HG03520 (cell line): ENCODE measurements around the gene TMEM9.
A peak's percentile ranks its signal among the peaks of the same experiment; 100 is the strongest.

Experiments
- ATAC-seq: cut with Tn5 transposase; IDR thresholded peaks from one replicate; pipeline ENCODE4 v1.9.1; 2021; ENCODE audit warnings: mild to moderate bottlenecking, moderate library complexity; ENCODE audit not compliant: unreplicated experiment

The TMEM9 gene

GRCh38 chr1:201128476-201128875, 25.8 kb downstream of the TMEM9 start:
- no peak for ATAC-seq

- ATAC-seq, result no peak
Measured at GRCh38 chr1:201127755-201128455, 26.4 kb downstream of the TMEM9 start.

- ATAC-seq, result no peak
Measured at GRCh38 chr1:201126832-201127754, 27.2 kb downstream of the TMEM9 start, which contains the start of gene ASCL5. Gene ASCL5, minus strand, starts transcription at chr1:201127184. Its CDS starts 11,812 bp downstream, at chr1:201115372.

GRCh38 chr1:201126463-201126831, 27.8 kb downstream of the TMEM9 start:
- no peak for ATAC-seq

- no peak for ATAC-seq
Measured at GRCh38 chr1:201125800-201126199, 28.5 kb downstream of the TMEM9 start.

GRCh38 chr1:201125019-201125418, 29.3 kb downstream of the TMEM9 start:
- ATAC-seq, result no peak

- no peak for ATAC-seq
Measured at GRCh38 chr1:201123866-201124265, 30.4 kb downstream of the TMEM9 start.

- ATAC-seq, result no peak
Measured at GRCh38 chr1:201122321-201122957, 31.8 kb downstream of the TMEM9 start.

GRCh38 chr1:201119206-201120197, 34.8 kb downstream of the TMEM9 start:
- peak; percentile 48 for ATAC-seq

- ATAC-seq, result no peak
Measured at GRCh38 chr1:201116091-201116490, 38.2 kb downstream of the TMEM9 start.

- no peak for ATAC-seq
Measured at GRCh38 chr1:201115390-201115937, 38.8 kb downstream of the TMEM9 start.

GRCh38 chr1:201114245-201115131, 39.8 kb downstream of the TMEM9 start:
- peak; percentile 81 for ATAC-seq

GRCh38 chr1:201113451-201114244, 40.6 kb downstream of the TMEM9 start:
- no peak for ATAC-seq

GRCh38 chr1:201112926-201113325, 41.3 kb downstream of the TMEM9 start:
- no peak for ATAC-seq

GRCh38 chr1:201112173-201112731, 42.0 kb downstream of the TMEM9 start, which contains the start of gene CACNA1S:
Gene CACNA1S, minus strand, starts transcription at chr1:201112426. Its CDS starts 87 bp downstream, at chr1:201112339.
- no peak for ATAC-seq

GRCh38 chr1:201111672-201112071, 42.6 kb downstream of the TMEM9 start:
- ATAC-seq, result no peak

GRCh38 chr1:201111156-201111555, 43.1 kb downstream of the TMEM9 start:
- ATAC-seq, result no peak

- no peak for ATAC-seq
Measured at GRCh38 chr1:201110616-201111015, 43.7 kb downstream of the TMEM9 start.
